ENCODE results near the gene WNK2. TPM values are rescaled to one million over a fixed set of nuclear protein-coding genes. Genes with fewer than 3 reads are reported as not detected.

The WNK2 gene
- total RNA-seq, 1 donor from 2014 or later = 1.9 TPM

- H3K36me3 Mint-ChIP-seq (ENCODE audit: low read depth, unreplicated experiment) = peaks cover 2% of the 10 kb centered on the region
Observed at GRCh38 chr9:93226819-93227218, 42.9 kb downstream of the WNK2 start.

GRCh38 chr9:93228030-93228429 lies 44.1 kb downstream of the WNK2 start:
- H3K4me2 ChIP-seq (ENCODE audit: low read length) = no peak overlapping the region
- FAIRE-seq (no peak), DNase-seq (ENCODE audit: low read depth) (no peak)
- Mint-ChIP-seq H3K9me3 (ENCODE audit: unreplicated experiment) (no peaks in the 10 kb centered on the region), H3K4me1 (ENCODE audit: low read depth, unreplicated experiment) (peaks cover 4% of the 10 kb centered on the region), H3K27me3 (ENCODE audit: low read depth, unreplicated experiment) (peaks cover 36% of the 10 kb centered on the region), H3K27ac (ENCODE audit: unreplicated experiment) (no peak overlapping the region), H3K4me3 (ENCODE audit: unreplicated experiment) (no peak overlapping the region), H3K36me3 (ENCODE audit: low read depth, unreplicated experiment) (no peaks in the 10 kb centered on the region)
- no peaks in the 10 kb centered on the region for H3K9me3 ChIP-seq (ENCODE audit: insufficient read depth, low read depth, low read length)
- H4K20me1 ChIP-seq (ENCODE audit: insufficient read depth, low read length) = no peaks in the 10 kb centered on the region
- TF ChIP-seq, protein P1, sequence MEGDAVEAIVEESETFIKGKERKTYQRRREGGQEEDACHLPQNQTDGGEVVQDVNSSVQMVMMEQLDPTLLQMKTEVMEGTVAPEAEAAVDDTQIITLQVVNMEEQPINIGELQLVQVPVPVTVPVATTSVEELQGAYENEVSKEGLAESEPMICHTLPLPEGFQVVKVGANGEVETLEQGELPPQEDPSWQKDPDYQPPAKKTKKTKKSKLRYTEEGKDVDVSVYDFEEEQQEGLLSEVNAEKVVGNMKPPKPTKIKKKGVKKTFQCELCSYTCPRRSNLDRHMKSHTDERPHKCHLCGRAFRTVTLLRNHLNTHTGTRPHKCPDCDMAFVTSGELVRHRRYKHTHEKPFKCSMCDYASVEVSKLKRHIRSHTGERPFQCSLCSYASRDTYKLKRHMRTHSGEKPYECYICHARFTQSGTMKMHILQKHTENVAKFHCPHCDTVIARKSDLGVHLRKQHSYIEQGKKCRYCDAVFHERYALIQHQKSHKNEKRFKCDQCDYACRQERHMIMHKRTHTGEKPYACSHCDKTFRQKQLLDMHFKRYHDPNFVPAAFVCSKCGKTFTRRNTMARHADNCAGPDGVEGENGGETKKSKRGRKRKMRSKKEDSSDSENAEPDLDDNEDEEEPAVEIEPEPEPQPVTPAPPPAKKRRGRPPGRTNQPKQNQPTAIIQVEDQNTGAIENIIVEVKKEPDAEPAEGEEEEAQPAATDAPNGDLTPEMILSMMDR (IDR thresholded peaks at IDR 0.05; ENCODE audit: insufficient read depth, low read depth, low read length) = no peak
- TF ChIP-seq EZH2 (IDR thresholded peaks at IDR 0.05; ENCODE audit: insufficient read depth, low read length) = no peak
- no peaks in the 10 kb centered on the region for H3K79me2 ChIP-seq (ENCODE audit: insufficient read depth, low read length)
- no peak overlapping the region for H3K4me3 ChIP-seq (ENCODE audit: insufficient read depth, low read depth, low read length)
- H3K36me3 ChIP-seq (ENCODE audit: insufficient read depth, low read length) = no peaks in the 10 kb centered on the region
- H3K9ac ChIP-seq (ENCODE audit: low read length) = no peak overlapping the region
- no peak overlapping the region for H3K27ac ChIP-seq (ENCODE audit: low read depth, low read length)
- no peaks in the 10 kb centered on the region for H3K27me3 ChIP-seq (ENCODE audit: insufficient read depth, low read length)
- H2AFZ ChIP-seq (ENCODE audit: low read depth, low read length) = no peak overlapping the region
- peaks cover 8% of the 10 kb centered on the region for H3K4me1 ChIP-seq (ENCODE audit: insufficient read depth, low read length)

More at GRCh38 chr9:93226819-93227218, 42.9 kb downstream of the WNK2 start:
- TF ChIP-seq, protein P1 (IDR thresholded peaks at IDR 0.05; ENCODE audit: insufficient read depth, low read depth, low read length) = no peak
- Mint-ChIP-seq H3K9me3 (ENCODE audit: unreplicated experiment) (no peaks in the 10 kb centered on the region), H3K4me1 (ENCODE audit: low read depth, unreplicated experiment) (peaks cover 6% of the 10 kb centered on the region), H3K4me3 (ENCODE audit: unreplicated experiment) (no peak overlapping the region), H3K27me3 (ENCODE audit: low read depth, unreplicated experiment) (peaks cover 29% of the 10 kb centered on the region), H3K27ac (ENCODE audit: unreplicated experiment) (no peak overlapping the region)
- Histone ChIP-seq H3K9me3 (ENCODE audit: insufficient read depth, low read depth, low read length) (no peaks in the 10 kb centered on the region), H4K20me1 (ENCODE audit: insufficient read depth, low read length) (no peaks in the 10 kb centered on the region), H3K4me3 (ENCODE audit: insufficient read depth, low read depth, low read length) (no peak overlapping the region), H3K36me3 (ENCODE audit: insufficient read depth, low read length) (no peaks in the 10 kb centered on the region), H3K27ac (ENCODE audit: low read depth, low read length) (no peak overlapping the region), H3K79me2 (ENCODE audit: insufficient read depth, low read length) (no peaks in the 10 kb centered on the region), H3K9ac (ENCODE audit: low read length) (no peak overlapping the region), H3K27me3 (ENCODE audit: insufficient read depth, low read length) (no peaks in the 10 kb centered on the region), H3K4me2 (ENCODE audit: low read length) (no peak overlapping the region), H3K4me1 (ENCODE audit: insufficient read depth, low read length) (peaks cover 10% of the 10 kb centered on the region), H2AFZ (ENCODE audit: low read depth, low read length) (no peak overlapping the region)
- no peak for FAIRE-seq
- no peak for DNase-seq (ENCODE audit: low read depth)

DNA sequence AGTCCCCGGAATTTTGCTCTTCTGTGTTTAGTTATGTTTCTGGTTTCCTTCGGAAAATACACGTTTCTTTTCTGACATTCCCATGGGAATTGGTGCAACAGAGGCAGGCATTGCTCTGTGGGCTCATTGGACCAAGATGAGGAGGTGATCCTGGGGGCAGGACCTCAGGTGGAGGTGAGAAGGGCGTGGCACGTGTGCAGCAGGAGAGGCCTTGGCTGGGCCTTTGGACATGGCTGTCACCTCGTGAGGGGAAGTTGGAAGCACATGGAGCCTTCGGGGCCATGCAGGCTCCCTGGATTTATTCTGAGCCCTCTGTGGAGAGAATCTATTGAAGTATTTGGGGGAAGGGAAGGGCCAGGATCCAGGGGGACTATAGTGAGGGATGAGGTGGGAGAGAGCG lies 44.5 kb downstream of the WNK2 start:
- Histone ChIP-seq H3K9me3 (ENCODE audit: insufficient read depth, low read depth, low read length) (no peaks in the 10 kb centered on the region), H3K79me2 (ENCODE audit: insufficient read depth, low read length) (no peaks in the 10 kb centered on the region), H3K27me3 (ENCODE audit: insufficient read depth, low read length) (no peaks in the 10 kb centered on the region), H2AFZ (ENCODE audit: low read depth, low read length) (no peak overlapping the region), H3K4me2 (ENCODE audit: low read length) (no peak overlapping the region), H3K36me3 (ENCODE audit: insufficient read depth, low read length) (no peaks in the 10 kb centered on the region), H3K4me1 (ENCODE audit: insufficient read depth, low read length) (peaks cover 4% of the 10 kb centered on the region), H3K27ac (ENCODE audit: low read depth, low read length) (no peak overlapping the region), H3K9ac (ENCODE audit: low read length) (no peak overlapping the region), H3K4me3 (ENCODE audit: insufficient read depth, low read depth, low read length) (no peak overlapping the region), H4K20me1 (ENCODE audit: insufficient read depth, low read length) (no peaks in the 10 kb centered on the region)
- DNase-seq (ENCODE audit: low read depth) (no peak), FAIRE-seq (no peak)
- Mint-ChIP-seq H3K27ac (ENCODE audit: unreplicated experiment) (no peak overlapping the region), H3K36me3 (ENCODE audit: low read depth, unreplicated experiment) (no peaks in the 10 kb centered on the region), H3K27me3 (ENCODE audit: low read depth, unreplicated experiment) (peaks cover 36% of the 10 kb centered on the region), H3K9me3 (ENCODE audit: unreplicated experiment) (no peaks in the 10 kb centered on the region), H3K4me3 (ENCODE audit: unreplicated experiment) (no peak overlapping the region), H3K4me1 (ENCODE audit: low read depth, unreplicated experiment) (peaks cover 2% of the 10 kb centered on the region)
- no peak for TF ChIP-seq EZH2 (IDR thresholded peaks at IDR 0.05; ENCODE audit: insufficient read depth, low read length)
- TF ChIP-seq, protein P1 (IDR thresholded peaks at IDR 0.05; ENCODE audit: insufficient read depth, low read depth, low read length) = no peak
